H9 (cell line): ENCODE data around the gene RASSF5. TPM values are rescaled to one million over a fixed set of nuclear protein-coding genes. Genes with fewer than 3 reads are reported as not detected.

Source experiments
- DNase-seq: peaks from one replicate; pipeline ENCODE4 v3.0.0-alpha.2; 2017
- H2AFZ ChIP-seq: one replicate; pipeline ENCODE4 v1.6.1; 2013; ENCODE audit warnings: mild to moderate bottlenecking, low read length, control low read depth, moderate library complexity
- H2AK5ac ChIP-seq: 2 replicates; pipeline ENCODE4 v1.6.1; 2013; ENCODE audit warnings: low read length, control low read depth, mixed read lengths; ENCODE audit not compliant: insufficient read length
- H2BK120ac ChIP-seq: one replicate; pipeline ENCODE4 v1.6.1; 2013; ENCODE audit warnings: low read depth, mild to moderate bottlenecking, low read length, control low read depth, inconsistent platforms; ENCODE audit not compliant: poor library complexity, severe bottlenecking
- H2BK12ac ChIP-seq: 2 replicates; pipeline ENCODE4 v1.6.1; 2013; ENCODE audit warnings: low read length, control low read depth, mixed read lengths, low read depth; ENCODE audit not compliant: insufficient read length
- H2BK15ac ChIP-seq: 2 replicates; pipeline ENCODE4 v1.6.1; 2013; ENCODE audit warnings: low read depth, low read length, control low read depth
- H2BK20ac ChIP-seq: one replicate; pipeline ENCODE4 v1.6.1; 2013; ENCODE audit warnings: low read depth, mild to moderate bottlenecking, low read length, control low read depth, inconsistent platforms; ENCODE audit not compliant: poor library complexity, severe bottlenecking
- H2BK5ac ChIP-seq: 2 replicates; pipeline ENCODE4 v1.6.1; 2013; ENCODE audit warnings: low read length, control low read depth, mixed read lengths; ENCODE audit not compliant: insufficient read length
- H3K14ac ChIP-seq: 2 replicates; pipeline ENCODE4 v1.6.1; 2013; ENCODE audit warnings: low read length, control low read depth; ENCODE audit not compliant: insufficient read depth
- H3K18ac ChIP-seq: 2 replicates; pipeline ENCODE4 v1.6.1; 2013; ENCODE audit warnings: low read depth, mild to moderate bottlenecking, mixed read lengths, low read length, control low read depth; ENCODE audit not compliant: insufficient read length
- H3K23ac ChIP-seq: 2 replicates; pipeline ENCODE4 v1.6.1; 2013; ENCODE audit warnings: low read length, control low read depth, mixed read lengths, low read depth; ENCODE audit not compliant: insufficient read length
- H3K23me2 ChIP-seq: 2 replicates; pipeline ENCODE4 v1.6.1; 2013; ENCODE audit warnings: low read depth, mild to moderate bottlenecking, mixed read lengths, low read length, control low read depth; ENCODE audit not compliant: insufficient read length, poor library complexity, severe bottlenecking
- H3K27ac ChIP-seq: 2 replicates; pipeline ENCODE4 v1.5.1; 2013; ENCODE audit warnings: low read length, control low read depth, mixed read lengths, low read depth; ENCODE audit not compliant: insufficient read length
- H3K27me3 ChIP-seq: 2 replicates; pipeline ENCODE4 v1.6.1; 2013; ENCODE audit warnings: low read length, control low read depth, inconsistent platforms; ENCODE audit not compliant: insufficient read depth
- H3K4ac ChIP-seq: 2 replicates; pipeline ENCODE4 v1.6.1; 2013; ENCODE audit warnings: low read depth, mild to moderate bottlenecking, control low read depth, inconsistent platforms, low read length, moderate library complexity
- H3K4me1 ChIP-seq: 2 replicates; pipeline ENCODE4 v1.6.1; 2013; ENCODE audit warnings: low read length, control low read depth, inconsistent platforms; ENCODE audit not compliant: insufficient read depth
- H3K4me2 ChIP-seq: 2 replicates; pipeline ENCODE4 v1.6.1; 2013; ENCODE audit warnings: low read length, control low read depth, mixed read lengths; ENCODE audit not compliant: insufficient read length, insufficient read depth
- H3K56ac ChIP-seq: 2 replicates; pipeline ENCODE4 v1.6.1; 2013; ENCODE audit warnings: low read depth, mild to moderate bottlenecking, mixed read lengths, low read length, control low read depth; ENCODE audit not compliant: insufficient read length
- H3K79me1 ChIP-seq: 2 replicates; pipeline ENCODE4 v1.6.1; 2013; ENCODE audit warnings: low read depth, mild to moderate bottlenecking, moderate library complexity, low read length, control low read depth, inconsistent platforms; ENCODE audit not compliant: insufficient read depth, poor library complexity, severe bottlenecking
- H3K79me2 ChIP-seq: 2 replicates; pipeline ENCODE4 v1.6.1; 2013; ENCODE audit warnings: low read length, control low read depth, inconsistent platforms; ENCODE audit not compliant: insufficient read depth
- H3K9ac ChIP-seq: 2 replicates; pipeline ENCODE4 v1.6.1; 2013; ENCODE audit warnings: low read length, control low read depth, mixed read lengths; ENCODE audit not compliant: insufficient read length; ENCODE audit errors: extremely low read depth
- H3K9me3 ChIP-seq: one replicate; pipeline ENCODE4 v1.6.1; 2013; ENCODE audit warnings: low read depth, low read length, inconsistent platforms; ENCODE audit not compliant: control insufficient read depth
- H3T11ph ChIP-seq: one replicate; pipeline ENCODE4 v1.6.1; 2013; ENCODE audit warnings: mild to moderate bottlenecking, low read length, control low read depth, inconsistent platforms
- H4K20me1 ChIP-seq: one replicate; pipeline ENCODE4 v1.6.1; 2013; ENCODE audit not compliant: control insufficient read depth, insufficient read length, insufficient read depth
- H4K5ac ChIP-seq: 2 replicates; pipeline ENCODE4 v1.6.1; 2013; ENCODE audit warnings: low read depth, mild to moderate bottlenecking, mixed read lengths, low read length, control low read depth; ENCODE audit not compliant: insufficient read length
- H4K8ac ChIP-seq: replicated peaks from 2 replicates; pipeline ENCODE4 v1.6.1; 2013; ENCODE audit warnings: low read length, control low read depth, mixed read lengths, low read depth; ENCODE audit not compliant: insufficient read length
- H4K91ac ChIP-seq: 2 replicates; pipeline ENCODE4 v1.6.1; 2013; ENCODE audit warnings: low read depth, mild to moderate bottlenecking, moderate library complexity, mixed read lengths, low read length, control low read depth; ENCODE audit not compliant: insufficient read length
- H3K27ac Mint-ChIP-seq, 3 experiments: 2 replicates in 2 of 3; 3 replicates in 1 of 3; pipeline ENCODE4 v1.8.0; 2020 to 2021; ENCODE audit warnings: mixed read lengths in 3 of 3, mild to moderate bottlenecking in 1 of 3, moderate library complexity in 1 of 3
- H3K27me3 Mint-ChIP-seq: 2 replicates; pipeline ENCODE4 v1.8.0; 2021; ENCODE audit warnings: low read depth, mild to moderate bottlenecking, moderate library complexity, mixed read lengths
- H3K36me3 Mint-ChIP-seq, 3 experiments: 2 replicates in 2 of 3; 3 replicates in 1 of 3; pipeline ENCODE4 v1.8.0; 2020 to 2021; ENCODE audit warnings: low read depth in 3 of 3, mixed read lengths in 3 of 3; ENCODE audit not compliant: insufficient read depth in 1 of 3
- H3K4me1 Mint-ChIP-seq, 2 experiments: 2 replicates each; pipeline ENCODE4 v1.8.0; 2020; ENCODE audit warnings: mixed read lengths in 2 of 2
- H3K4me3 Mint-ChIP-seq, 2 experiments: 2 replicates in 1 of 2; 3 replicates in 1 of 2; pipeline ENCODE4 v1.8.0; 2020 to 2021; ENCODE audit warnings: mild to moderate bottlenecking in 2 of 2, mixed read lengths in 2 of 2, moderate library complexity in 1 of 2
- H3K9me3 Mint-ChIP-seq, 2 experiments: 2 replicates in 1 of 2; 3 replicates in 1 of 2; pipeline ENCODE4 v1.8.0; 2020; ENCODE audit warnings: mild to moderate bottlenecking in 2 of 2, mixed read lengths in 2 of 2, moderate library complexity in 1 of 2
- CTCF ChIP-seq: fragments of 200-600 bp; sonication (generic); conservative IDR thresholded peaks from 3 replicates; pipeline ENCODE4 v1.8.0; 2021; ENCODE audit warnings: antibody characterized with exemption, mild to moderate bottlenecking
- WGBS: extraction: QIAGEN DNeasy Blood & Tissue Kit; methylation state at CpG from one replicate; pipeline ENCODE4 v1.1.7; 2013; ENCODE audit warnings: missing lambda C conversion rate, low lambda C conversion rate, mixed read lengths; ENCODE audit not compliant: insufficient read length; ENCODE audit errors: extremely low coverage; 5-methylcytosine and 5-hydroxymethylcytosine counted together
- total RNA-seq: library from RNA; stranded (reverse); gene quantifications from 2 replicates; pipeline ENCODE4 v1.2.1, GENCODE V29; 2021

The RASSF5 gene
- total RNA-seq, 1 experiment from 2014 or later = 0.50 TPM

GRCh38 chr1:206635978-206636345 lies 128.6 kb downstream of the RASSF5 start:
- Histone ChIP-seq H3K27me3 (no peaks in the 10 kb centered on the region), H4K20me1 (no peaks in the 10 kb centered on the region), H3K27ac (no peak overlapping the region), H3K14ac (no peak overlapping the region), H3T11ph (no peak overlapping the region), H3K79me1 (no peaks in the 10 kb centered on the region), H2BK12ac (no peak overlapping the region), H3K79me2 (no peaks in the 10 kb centered on the region), H3K23me2 (peaks cover 14% of the 10 kb centered on the region), H3K9ac (no peak overlapping the region), H2AK5ac (no peak overlapping the region), H2AFZ (peak overlapping the region; percentile 66), H4K91ac (no peak overlapping the region), H4K8ac (no peak overlapping the region), H2BK20ac (no peak overlapping the region), H3K9me3 (no peaks in the 10 kb centered on the region), H3K4me2 (peak overlapping the region; percentile 81), H3K4ac (no peak overlapping the region), H3K23ac (no peak overlapping the region), H3K56ac (no peak overlapping the region), H2BK5ac (no peak overlapping the region), H2BK120ac (no peak overlapping the region), H2BK15ac (no peak overlapping the region), H3K4me1 (peaks cover 3% of the 10 kb centered on the region; the same call in 1 of the 2 replicates), H3K18ac (no peak overlapping the region), H4K5ac (no peak overlapping the region)
- no peak for DNase-seq
- no peak for TF ChIP-seq CTCF
- Mint-ChIP-seq H3K27me3 (peaks cover 27% of the 10 kb centered on the region), H3K36me3 (no peaks in the 10 kb centered on the region), H3K4me1 (peaks cover 27 to 30% of the 10 kb centered on the region in 2 experiments), H3K4me3 (peak overlapping the region; percentile 74 to 89), H3K9me3 (no peaks in the 10 kb centered on the region), H3K27ac (no peak overlapping the region)
- WGBS = no CpG with 5 or more reads among the region's 14 CpGs
